PC-9 (cell line): Measurements from ENCODE around the gene CLDN6.

Source experiments
- CTCF ChIP-seq: fragments of 200-600 bp; sonication (generic); conservative IDR thresholded peaks from 2 replicates; pipeline ENCODE4 v1.6.1; 2017; ENCODE audit warnings: mixed run types, antibody characterized with exemption, mild to moderate bottlenecking, moderate library complexity
- EZH2 ChIP-seq: fragments of 200-600 bp; sonication (generic); IDR thresholded peaks from 2 replicates; pipeline ENCODE4 v1.8.0; 2017; ENCODE audit warnings: antibody characterized with exemption, low read depth

- TF ChIP-seq CTCF (no peak), EZH2 (no peak)
Observed at GRCh38 chr16:3012828-3013420, 5.1 kb downstream of the CLDN6 start, which contains the start of gene CLDN9.
